ENCODE data around the gene RPL3. TPM values are rescaled to one million over a fixed set of nuclear protein-coding genes. Genes with fewer than 3 reads are reported as not detected.

The RPL3 gene
- total and polyA plus RNA-seq, 9 donors = 1,838 to 3,798 (median 3,309) TPM

DNA sequence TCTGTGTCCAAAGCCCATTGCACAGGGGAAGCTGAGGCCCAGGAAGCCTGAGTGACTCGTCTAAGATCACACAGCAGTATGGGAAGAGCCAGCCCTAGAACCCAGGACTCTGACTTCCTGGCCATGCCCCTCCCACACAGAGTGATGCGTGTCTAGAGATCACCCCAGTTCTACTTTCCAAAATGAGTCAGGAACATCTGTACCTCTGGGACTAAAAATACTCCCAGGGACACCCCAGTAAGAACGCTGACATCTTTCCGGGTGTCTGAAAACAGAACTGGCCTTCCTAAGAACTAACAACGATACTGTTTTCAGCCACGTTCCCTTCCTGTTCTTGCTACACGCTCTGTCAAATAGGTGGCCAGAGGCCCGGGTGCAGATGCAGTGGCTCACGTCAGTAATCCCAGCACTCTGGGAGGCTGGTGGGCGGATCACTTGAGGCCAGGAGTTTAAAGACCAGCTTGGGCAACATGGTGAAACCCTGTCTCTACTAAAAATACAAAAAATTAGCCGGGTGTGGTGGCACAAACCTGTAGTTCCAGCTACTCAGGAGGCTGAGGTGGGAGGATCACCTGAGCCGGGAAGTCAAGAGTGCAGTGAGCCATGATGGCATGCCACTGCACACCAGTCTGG, 52.9 kb downstream of the RPL3 start:
- 56% methylated on average over 8 of the region's 12 CpGs for WGBS (ENCODE audit: insufficient coverage)
- Histone ChIP-seq H3K27ac (ENCODE audit: low read length) (peak overlapping the region; percentile 80), H3K9me3 (replicated peaks; ENCODE audit: control insufficient read depth, low read depth, low read length) (peaks cover 9% of the 10 kb centered on the region), H3K36me3 (ENCODE audit: control insufficient read depth, insufficient read depth, low read length) (no peaks in the 10 kb centered on the region), H3K4me3 (ENCODE audit: low read length) (no peak overlapping the region), H3K27me3 (ENCODE audit: control insufficient read depth, insufficient read depth, low read length) (no peaks in the 10 kb centered on the region), H3K4me1 (ENCODE audit: control insufficient read depth, insufficient read depth, low read length) (peaks cover 21% of the 10 kb centered on the region)
- DNase-seq = peak; percentile 79

DNA sequence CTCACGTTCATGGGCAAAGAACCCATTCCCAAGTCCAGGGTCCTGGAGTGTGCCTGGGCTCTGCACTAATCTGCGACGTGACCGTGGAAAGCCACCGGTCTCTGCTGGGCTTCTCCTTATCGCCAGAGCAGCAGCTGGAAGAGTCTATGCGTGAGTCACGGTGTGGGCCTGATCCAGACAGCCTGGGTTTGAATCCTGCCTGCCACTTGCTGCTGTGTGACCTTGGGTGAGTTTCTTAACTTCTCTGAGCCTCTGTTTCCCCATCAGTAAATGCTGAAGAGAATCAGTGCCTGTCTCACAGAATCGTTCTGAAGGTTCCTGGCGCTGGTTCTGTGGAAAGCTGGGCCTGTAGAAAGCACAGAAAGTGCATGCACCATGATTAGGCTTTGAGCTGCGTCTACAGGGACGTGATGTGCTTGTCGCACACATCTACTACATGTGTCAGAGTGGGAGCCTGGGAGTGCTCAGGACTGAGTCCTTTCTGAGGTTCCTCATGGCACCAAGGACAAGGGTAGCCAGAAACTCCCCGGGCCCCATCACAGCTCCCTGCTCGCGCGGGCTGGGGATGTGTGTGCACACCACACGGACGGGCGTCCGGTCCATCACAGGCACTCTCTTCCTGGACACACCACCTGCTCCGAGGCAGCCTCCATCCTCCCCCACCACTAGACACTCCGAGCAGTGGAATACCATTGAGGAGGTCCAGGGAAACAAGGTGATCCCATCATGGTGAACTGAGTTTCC, 54.1 kb downstream of the RPL3 start:
- no peak overlapping the region for H3K4me3 ChIP-seq (ENCODE audit: low read length)
- peak overlapping the region; percentile 42 for H3K27ac ChIP-seq (ENCODE audit: low read length)
- 85% methylated on average over 18 of the region's 23 CpGs for WGBS (ENCODE audit: insufficient coverage)

DNA sequence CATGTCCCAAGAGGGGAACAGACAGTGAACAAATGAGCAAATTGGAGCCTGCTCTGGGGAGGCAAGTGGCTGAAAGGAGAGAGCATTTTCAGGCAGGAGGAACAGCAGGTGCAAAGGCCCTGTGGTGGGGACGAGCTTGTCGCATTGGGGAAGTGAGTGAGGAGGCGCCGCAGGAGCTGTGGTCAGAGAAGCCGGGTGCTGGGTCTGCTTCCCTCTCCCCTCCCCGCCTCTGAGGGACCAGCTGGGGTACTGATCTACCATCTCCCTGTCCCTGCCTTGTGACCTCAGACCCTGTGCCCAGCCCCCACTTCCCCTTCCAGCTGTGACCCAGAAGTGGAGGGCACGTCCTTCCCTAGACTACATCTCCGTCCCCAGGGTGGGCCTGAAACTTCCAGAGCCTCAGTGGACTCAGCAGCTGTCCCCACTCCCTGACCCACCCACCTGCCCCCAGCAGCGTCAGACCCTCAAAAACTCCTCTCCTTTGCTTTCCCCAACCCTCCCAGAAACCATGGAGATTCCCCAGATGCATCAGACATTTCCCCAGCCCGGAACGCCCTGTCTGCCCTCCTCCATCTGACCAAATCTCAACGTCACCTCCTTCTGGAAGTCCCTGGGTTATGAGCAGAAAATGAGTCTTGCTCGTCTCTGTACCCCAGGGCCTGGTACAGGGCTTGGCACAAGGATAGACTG, 54.9 kb downstream of the RPL3 start:
- DNase-seq = peak; percentile 72
- WGBS (ENCODE audit: insufficient coverage) = 60% methylated on average over 10 of the region's 13 CpGs
- H3K4me3 ChIP-seq (ENCODE audit: low read length) = no peak overlapping the region
- peak overlapping the region; percentile 6 for H3K27ac ChIP-seq (ENCODE audit: low read length)
- peaks cover 15% of the 10 kb centered on the region for H3K4me1 ChIP-seq (ENCODE audit: control insufficient read depth, insufficient read depth, low read length)
- H3K36me3 ChIP-seq (ENCODE audit: control insufficient read depth, insufficient read depth, low read length) = no peaks in the 10 kb centered on the region
- peaks cover 13% of the 10 kb centered on the region for H3K9me3 ChIP-seq (replicated peaks; ENCODE audit: control insufficient read depth, low read depth, low read length)
- no peaks in the 10 kb centered on the region for H3K27me3 ChIP-seq (ENCODE audit: control insufficient read depth, insufficient read depth, low read length)

More for the DNA sequence above, 54.1 kb downstream of the RPL3 start:
- H3K36me3 ChIP-seq (ENCODE audit: control insufficient read depth, insufficient read depth, low read length) = no peaks in the 10 kb centered on the region
- H3K4me1 ChIP-seq (ENCODE audit: control insufficient read depth, insufficient read depth, low read length) = peaks cover 21% of the 10 kb centered on the region
- H3K9me3 ChIP-seq (replicated peaks; ENCODE audit: control insufficient read depth, low read depth, low read length) = peaks cover 13% of the 10 kb centered on the region
- no peaks in the 10 kb centered on the region for H3K27me3 ChIP-seq (ENCODE audit: control insufficient read depth, insufficient read depth, low read length)
- DNase-seq = no peak

DNA sequence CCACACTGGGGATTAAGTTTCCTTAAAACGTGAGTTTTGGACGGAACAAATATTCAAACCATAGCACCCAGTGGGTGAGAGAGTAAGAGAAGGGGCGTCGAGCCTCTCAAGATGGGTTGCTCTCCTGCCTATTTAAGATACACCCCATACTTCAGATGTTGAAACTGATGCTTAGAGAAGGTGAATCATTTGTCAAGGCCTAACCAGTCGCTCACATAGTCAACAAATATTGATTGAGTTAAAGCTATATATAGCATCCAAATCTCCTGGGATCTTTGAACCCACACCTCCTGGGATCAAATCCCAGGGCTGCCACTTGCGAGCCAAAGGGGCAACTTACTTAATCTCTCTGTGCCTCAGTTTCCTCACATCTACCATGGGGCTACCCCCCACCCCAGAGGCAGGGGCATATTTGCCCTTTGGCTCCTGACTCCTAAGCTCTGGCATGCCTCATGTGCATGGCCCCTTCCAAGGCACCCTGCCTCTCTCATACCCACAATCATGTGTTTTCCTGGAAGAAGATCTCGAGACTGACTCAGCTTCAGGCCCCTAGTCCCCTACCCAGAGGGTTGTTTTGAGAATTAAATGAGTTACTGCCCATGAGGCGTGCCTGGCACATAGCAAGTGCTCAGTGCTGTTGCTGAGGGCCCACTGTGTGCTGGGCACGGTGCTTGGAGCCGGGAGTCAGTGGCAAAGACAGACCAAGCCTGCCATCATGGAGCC, 55.6 kb downstream of the RPL3 start:
- 73% methylated on average over 4 of the region's 10 CpGs for whole genome bisulfite sequencing (ENCODE audit: insufficient coverage)
- H3K27me3 ChIP-seq (ENCODE audit: control insufficient read depth, insufficient read depth, low read length) = no peaks in the 10 kb centered on the region
- H3K9me3 ChIP-seq (replicated peaks; ENCODE audit: control insufficient read depth, low read depth, low read length) = peaks cover 13% of the 10 kb centered on the region
- no peaks in the 10 kb centered on the region for H3K36me3 ChIP-seq (ENCODE audit: control insufficient read depth, insufficient read depth, low read length)
- no peak for DNase-seq
- peaks cover 9% of the 10 kb centered on the region for H3K4me1 ChIP-seq (ENCODE audit: control insufficient read depth, insufficient read depth, low read length)
- H3K4me3 ChIP-seq (ENCODE audit: low read length) = no peak overlapping the region
- peak overlapping the region; percentile 6 for H3K27ac ChIP-seq (ENCODE audit: low read length)

Other genes with a start within 250 kb of the RPL3 start
- 3.4 TPM for gene APOBEC3G, start 242.3 kb downstream of the RPL3 start, total RNA-seq
- 1 to 10 TPM; 2.6 to 5.4 (median 3.9) TPM for gene APOBEC3G, start 242.3 kb downstream of the RPL3 start, polyA plus RNA-seq (ENCODE audit: insufficient read depth in 1 of 8, insufficient read length in 8 of 8, low replicate concordance in 1 of 8)
- gene APOBEC3H, start 222.4 kb downstream of the RPL3 start, total RNA-seq = not detected
- gene APOBEC3H, start 222.4 kb downstream of the RPL3 start, polyA plus RNA-seq (ENCODE audit: insufficient read depth in 1 of 8, insufficient read length in 8 of 8, low replicate concordance in 1 of 8) = under 1 TPM in 1 of 8 donors, not detected in 7; 0.16 TPM
- 2.7 TPM for gene CBX7, start 166.9 kb downstream of the RPL3 start, total RNA-seq
- gene CBX7, start 166.9 kb downstream of the RPL3 start, polyA plus RNA-seq (ENCODE audit: insufficient read depth in 1 of 8, insufficient read length in 8 of 8, low replicate concordance in 1 of 8) = 1 to 10 TPM; 2.4 to 5.1 (median 3.3) TPM
- gene PDGFB, start 74.6 kb downstream of the RPL3 start, total RNA-seq = 9.7 TPM
- 10 to 100 TPM; 17.1 to 22.3 (median 19.9) TPM for gene PDGFB, start 74.6 kb downstream of the RPL3 start, polyA plus RNA-seq (ENCODE audit: insufficient read depth in 1 of 8, insufficient read length in 8 of 8, low replicate concordance in 1 of 8)
- 6.3 TPM for gene SYNGR1, start 30.4 kb upstream of the RPL3 start, total RNA-seq
- 10 to 100 TPM; 12.4 to 19.8 (median 14.9) TPM for gene SYNGR1, start 30.4 kb upstream of the RPL3 start, polyA plus RNA-seq (ENCODE audit: insufficient read depth in 1 of 8, insufficient read length in 8 of 8, low replicate concordance in 1 of 8)
- gene TAB1, start 80.2 kb upstream of the RPL3 start, total RNA-seq = 13.4 TPM
- gene TAB1, start 80.2 kb upstream of the RPL3 start, polyA plus RNA-seq (ENCODE audit: insufficient read depth in 1 of 8, insufficient read length in 8 of 8, low replicate concordance in 1 of 8) = 10 to 100 TPM; 20.3 to 27.1 (median 22.5) TPM
- gene MGAT3, start 137.4 kb upstream of the RPL3 start, total RNA-seq = 1.7 TPM
- 1 to 10 TPM; 3.4 to 9.6 (median 5.0) TPM for gene MGAT3, start 137.4 kb upstream of the RPL3 start, polyA plus RNA-seq (ENCODE audit: insufficient read depth in 1 of 8, insufficient read length in 8 of 8, low replicate concordance in 1 of 8)
- gene MIEF1, start 182.7 kb upstream of the RPL3 start, total RNA-seq = 9.4 TPM
- gene MIEF1, start 182.7 kb upstream of the RPL3 start, polyA plus RNA-seq (ENCODE audit: insufficient read depth in 1 of 8, insufficient read length in 8 of 8, low replicate concordance in 1 of 8) = 10 to 100 TPM; 15.3 to 21.7 (median 18.1) TPM
- 307 TPM for gene ATF4, start 200.9 kb upstream of the RPL3 start, total RNA-seq
- 100 to 1,000 TPM; 306 to 403 (median 323) TPM for gene ATF4, start 200.9 kb upstream of the RPL3 start, polyA plus RNA-seq (ENCODE audit: insufficient read depth in 1 of 8, insufficient read length in 8 of 8, low replicate concordance in 1 of 8)
- 63.0 TPM for gene RPS19BP1, start 213.1 kb upstream of the RPL3 start, total RNA-seq
- 10 to 100 TPM; 43.2 to 66.6 (median 52.2) TPM for gene RPS19BP1, start 213.1 kb upstream of the RPL3 start, polyA plus RNA-seq (ENCODE audit: insufficient read depth in 1 of 8, insufficient read length in 8 of 8, low replicate concordance in 1 of 8)

Measured in muscle of leg (tissue), 11 donors.